Left lung (tissue), 10 donors: Measurements from ENCODE around the gene AMPD3. TPM values are rescaled to one million over a fixed set of nuclear protein-coding genes. Genes with fewer than 3 reads are reported as not detected.

Experiments used
- ATAC-seq: fragments of 200-7000 bp; cut with Tn5 transposase; one replicate; pipeline ENCODE4 v1.9.1; 2020; ENCODE audit warnings: moderate library complexity
- DNase-seq, 4 donors: peaks; one replicate each; pipeline ENCODE4 v3.0.0-alpha.2; 2013 to 2020
- H3K27ac ChIP-seq, 2 donors: fragments of 200-600 bp; sonication (generic) in 1 of 2; one replicate each; pipeline versions ENCODE4 v1.5.0 to v1.8.0; 2020 to 2021
- H3K27me3 ChIP-seq, 2 donors: fragments of 200-600 bp; sonication (generic) in 1 of 2; one replicate each; pipeline versions ENCODE4 v1.5.0 to v1.8.0; 2020 to 2021
- H3K36me3 ChIP-seq, 2 donors: fragments of 200-600 bp; sonication (generic) in 1 of 2; one replicate each; pipeline versions ENCODE4 v1.5.0 to v1.8.0; 2020 to 2021
- H3K4me1 ChIP-seq, 2 donors: fragments of 200-600 bp; one replicate each; pipeline ENCODE4 v1.8.0; 2021
- H3K4me3 ChIP-seq, 2 donors: fragments of 200-600 bp; sonication (generic) in 1 of 2; one replicate each; pipeline versions ENCODE4 v1.5.0 to v1.8.0; 2020 to 2021; ENCODE audit warnings: mild to moderate bottlenecking in 1 of 2
- H3K9me3 ChIP-seq, 2 donors: fragments of 200-600 bp; sonication (generic) in 1 of 2; one replicate each; pipeline versions ENCODE4 v1.5.0 to v1.8.0; 2020 to 2021
- CTCF ChIP-seq, 2 donors: fragments of 200-600 bp; sonication (generic) in 1 of 2; IDR thresholded peaks; one replicate each; pipeline versions ENCODE4 v1.5.0 to v1.8.0; 2021; ENCODE audit warnings: antibody characterized with exemption in 2 of 2
- intact Hi-C, 2 donors: fragments of 100-400 bp; cut with DNase I; formaldehyde crosslinking; loops; one replicate each; pipeline versions ENCODE4 v1.11.2 to v1.14.2; 2022
- polyA plus RNA-seq, 6 donors: library from polyadenylated mRNA; unstranded; fragments of 120-200 nt; gene quantifications; one replicate each; pipeline ENCODE4 v1.2.1, GENCODE V29; 2013; ENCODE audit not compliant: insufficient read length in 6 of 6
- total RNA-seq, 2 donors: library from RNA; stranded (reverse); fragmentation: NEBNext Ultra II Directional; extraction: Animal tissue kit (Norgen Biotek cat#: 25700); gene quantifications; one replicate each; pipeline ENCODE4 v1.2.1, GENCODE V29; 2021
- donor health status: DM: no; HTN: yes; CAD: no.
- donor health status: DM: no; HTN: no; CAD: no.

Gene AMPD3
- total and polyA plus RNA-seq, 8 donors: 6.6 to 28.8 (median 8.1) TPM

GRCh38 chr11:10502065-10502680, 47.1 kb downstream of the AMPD3 start:
- DNase-seq (no peak), ATAC-seq (no peak)
- H3K4me3 ChIP-seq: no peak overlapping the region
- intact Hi-C loops: no loop called here
- H3K27me3 ChIP-seq: no peaks in the 10 kb centered on the region
- no peak for TF ChIP-seq CTCF (IDR thresholded peaks at IDR 0.05)
- H3K27ac ChIP-seq: peak overlapping the region in 1 of 2 donors; percentile 90
- H3K4me1 ChIP-seq: peaks cover 0 to 49% of the 10 kb centered on the region in 2 donors
- H3K9me3 ChIP-seq: no peaks in the 10 kb centered on the region
- H3K36me3 ChIP-seq: peaks cover 0 to 87% of the 10 kb centered on the region in 2 donors

- TF ChIP-seq CTCF (IDR thresholded peaks at IDR 0.05): no peak
- intact Hi-C loops: no loop called here
Observed at GRCh38 chr11:10502770-10503169, 47.7 kb downstream of the AMPD3 start.

DNA sequence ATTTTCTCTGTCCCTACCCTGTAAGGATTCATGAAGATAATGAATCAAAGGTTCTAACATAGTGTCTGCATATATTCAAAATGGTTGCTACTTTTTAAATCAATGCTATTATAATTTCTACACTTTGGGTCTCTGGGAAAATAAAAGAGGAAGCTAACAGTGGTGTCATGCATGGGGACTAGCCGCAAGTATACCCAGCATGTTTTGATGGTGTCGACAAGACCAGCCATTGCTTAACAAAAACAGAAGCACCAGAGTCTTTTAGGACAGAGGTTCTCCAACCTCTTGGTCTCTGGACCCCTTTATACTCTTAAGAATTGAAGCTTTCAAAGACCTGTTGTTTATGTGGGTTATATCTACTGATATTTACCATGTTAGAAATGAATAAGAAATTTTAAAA, 48.2 kb downstream of the AMPD3 start:
- Histone ChIP-seq H3K9me3 (no peaks in the 10 kb centered on the region), H3K27ac (peak overlapping the region; percentile 27 to 90), H3K4me1 (peaks cover 0 to 49% of the 10 kb centered on the region in 2 donors), H3K27me3 (no peaks in the 10 kb centered on the region), H3K4me3 (no peak overlapping the region), H3K36me3 (peaks cover 0 to 76% of the 10 kb centered on the region in 2 donors)
- no peak for TF ChIP-seq CTCF (IDR thresholded peaks at IDR 0.05)
- peak; percentile 70 for ATAC-seq
- intact Hi-C loops: no loop called here
- DNase-seq: no peak

More at GRCh38 chr11:10502770-10503169, 47.7 kb downstream of the AMPD3 start:
- Histone ChIP-seq H3K27me3 (no peaks in the 10 kb centered on the region), H3K27ac (peak overlapping the region; percentile 27 to 90), H3K36me3 (peaks cover 0 to 81% of the 10 kb centered on the region in 2 donors), H3K4me3 (no peak overlapping the region), H3K9me3 (no peaks in the 10 kb centered on the region), H3K4me1 (peaks cover 0 to 49% of the 10 kb centered on the region in 2 donors)
- peak in 1 of 4 donors; percentile 64 for DNase-seq
- ATAC-seq: peak; percentile 58

DNA sequence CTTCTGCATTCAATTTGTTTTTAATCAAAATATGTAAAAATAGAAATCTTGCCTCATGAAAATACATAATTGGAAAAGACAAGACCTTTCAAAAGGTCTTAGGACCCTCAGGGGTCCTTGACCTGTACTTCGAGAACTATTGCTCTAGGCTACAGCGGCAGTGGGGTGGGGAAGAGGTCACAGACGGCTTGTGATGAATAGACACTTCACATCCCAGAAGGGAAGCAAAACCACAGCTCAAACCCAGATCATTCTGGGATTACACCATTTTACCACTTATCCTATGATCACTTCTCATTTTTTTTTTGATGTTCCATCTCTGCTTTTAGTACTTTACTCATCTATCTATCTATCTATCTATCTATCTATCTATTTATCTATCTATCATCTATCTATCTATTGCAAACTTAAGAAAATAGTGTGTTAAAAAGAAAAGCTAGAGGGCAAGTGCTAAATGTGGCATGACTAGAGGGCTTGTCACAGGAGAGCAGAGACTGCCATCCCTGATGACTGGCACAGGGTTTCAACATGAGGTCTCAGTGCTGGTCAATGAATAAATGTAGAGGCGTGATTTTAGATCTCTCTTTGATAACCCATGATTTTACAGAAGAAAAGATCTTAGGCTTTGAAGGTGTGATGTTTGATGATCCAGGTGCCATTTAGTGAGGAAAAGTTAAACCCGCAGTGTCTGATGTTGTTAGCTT, 48.9 kb downstream of the AMPD3 start:
- no peak for TF ChIP-seq CTCF (IDR thresholded peaks at IDR 0.05)
- H3K4me3 ChIP-seq: no peak overlapping the region
- peaks cover 0 to 69% of the 10 kb centered on the region in 2 donors for H3K36me3 ChIP-seq
- DNase-seq (no peak), ATAC-seq (peak; percentile 62)
- H3K27ac ChIP-seq: peak overlapping the region; percentile 27 to 90
- H3K4me1 ChIP-seq: peaks cover 0 to 49% of the 10 kb centered on the region in 2 donors
- H3K9me3 ChIP-seq: no peaks in the 10 kb centered on the region
- H3K27me3 ChIP-seq: no peaks in the 10 kb centered on the region
- intact Hi-C loops: no loop called here

DNA sequence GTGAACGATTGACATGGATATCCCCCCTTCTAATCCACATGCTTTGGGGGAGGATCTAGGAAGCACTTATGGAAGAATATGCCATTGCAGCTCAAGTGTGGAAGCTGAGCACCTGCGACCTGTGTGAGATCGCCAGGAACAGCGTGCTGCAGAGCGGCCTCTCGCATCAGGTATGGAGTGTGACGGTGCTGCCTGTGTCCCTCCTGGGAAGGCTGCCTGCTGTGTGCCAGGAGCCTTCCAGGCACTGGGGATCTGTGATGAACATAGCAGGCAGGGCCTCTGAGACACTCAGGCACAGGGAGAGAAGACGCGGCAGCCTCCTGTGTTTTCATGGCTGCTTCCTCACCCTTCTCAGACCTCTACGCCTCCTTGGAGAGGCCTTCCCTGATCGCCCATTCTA, 49.4 kb downstream of the AMPD3 start:
- no peaks in the 10 kb centered on the region for H3K27me3 ChIP-seq
- H3K4me3 ChIP-seq: no peak overlapping the region
- peak overlapping the region in 1 of 2 donors; percentile 90 for H3K27ac ChIP-seq
- H3K36me3 ChIP-seq: peaks cover 0 to 64% of the 10 kb centered on the region in 2 donors
- peaks cover 0 to 49% of the 10 kb centered on the region in 2 donors for H3K4me1 ChIP-seq
- no peak for TF ChIP-seq CTCF (IDR thresholded peaks at IDR 0.05)
- ATAC-seq (no peak), DNase-seq (no peak)
- intact Hi-C loops: no loop called here
- H3K9me3 ChIP-seq: no peaks in the 10 kb centered on the region
